Body of pancreas (tissue), 4 donors: ENCODE measurements around the gene SLC11A1. TPM values are rescaled to one million over a fixed set of nuclear protein-coding genes. Genes with fewer than 3 reads are reported as not detected.

Experiments used
- ATAC-seq: fragments of 150-250 bp; one replicate; pipeline ENCODE4 v1.9.1; 2016
- DNase-seq, 4 donors: peaks; one replicate each; pipeline ENCODE4 v3.0.0-alpha.2; 2019
- H3K27ac ChIP-seq, 4 donors: fragments of 200-600 bp; sonication (generic); 1 replicate in 3 of 4; 2 replicates in 1 of 4; pipeline versions ENCODE4 v1.5.1 to v1.6.1; 2016 to 2019; ENCODE audit warnings: mild to moderate bottlenecking in 1 of 4, mixed read lengths in 1 of 4, moderate library complexity in 1 of 4
- H3K27me3 ChIP-seq, 2 donors: fragments of 200-600 bp; sonication (generic); one replicate each; pipeline ENCODE4 v1.6.0; 2016; ENCODE audit warnings: mild to moderate bottlenecking in 1 of 2
- H3K36me3 ChIP-seq, 2 donors: fragments of 200-600 bp; sonication (generic); replicated peaks in 1 of 2; 2 replicates each; pipeline ENCODE4 v1.5.1; 2016; ENCODE audit warnings: low read depth in 2 of 2; ENCODE audit not compliant: insufficient read depth in 1 of 2
- H3K4me1 ChIP-seq: fragments of 200-600 bp; sonication (generic); one replicate; pipeline ENCODE4 v1.6.0; 2016
- H3K4me3 ChIP-seq, 2 donors: fragments of 200-600 bp; sonication (generic); 1 replicate in 1 of 2; 2 replicates in 1 of 2; pipeline ENCODE4 v1.5.1; 2016 to 2019
- H3K9me3 ChIP-seq, 3 donors: fragments of 200-600 bp; sonication (generic); 1 replicate in 2 of 3; 2 replicates in 1 of 3; pipeline ENCODE4 v1.5.1; 2016
- CTCF ChIP-seq, 7 experiments: fragments of 450-650 bp in 4 of 7; fragments of 200-600 bp in 3 of 7; sonication (generic) in 3 of 7; IDR thresholded peaks; one replicate each; pipeline ENCODE4 v1.5.1; 2016 to 2019; ENCODE audit warnings: antibody characterized with exemption in 7 of 7
- POLR2A ChIP-seq, 3 donors: fragments of 450-650 bp; IDR thresholded peaks; one replicate each; pipeline ENCODE4 v1.6.1; 2016; ENCODE audit warnings: antibody characterized with exemption in 3 of 3, mild to moderate bottlenecking in 2 of 3
- WGBS, 2 donors: methylation state at CpG; one replicate each; pipeline ENCODE4 v1.1.5; 2017; 5-methylcytosine and 5-hydroxymethylcytosine counted together
- intact Hi-C: fragments of 100-400 bp; cut with DNase I; formaldehyde crosslinking; loops from one replicate; pipeline ENCODE4 v1.15.1; 2023
- microRNA counts, 2 donors: library from miRNA; unstranded; fragments of <30 nt; microRNA quantifications; one replicate each; lab custom pipeline; 2017
- microRNA-seq, 2 donors: library from miRNA; unstranded; fragments of <30 nt; microRNA quantifications; one replicate each; pipeline ENCODE4, GENCODE V29; 2016; ENCODE audit warnings: borderline number of aligned reads in 2 of 2, borderline replicate concordance in 2 of 2
- small RNA-seq: library from RNA; depleted of rRNA; stranded (forward); fragments of <200 nt; gene quantifications from one replicate; pipeline ENCODE3, GENCODE V24; 2016
- total RNA-seq, 2 donors: library from RNA; depleted of rRNA; stranded (reverse); fragments of >200 nt; gene quantifications; one replicate each; pipeline ENCODE4 v1.1.0, GENCODE V29; 2016

SLC11A1 gene
- total RNA-seq, 2 donors from 2014 or later = 3.0 to 7.3 TPM

DNA sequence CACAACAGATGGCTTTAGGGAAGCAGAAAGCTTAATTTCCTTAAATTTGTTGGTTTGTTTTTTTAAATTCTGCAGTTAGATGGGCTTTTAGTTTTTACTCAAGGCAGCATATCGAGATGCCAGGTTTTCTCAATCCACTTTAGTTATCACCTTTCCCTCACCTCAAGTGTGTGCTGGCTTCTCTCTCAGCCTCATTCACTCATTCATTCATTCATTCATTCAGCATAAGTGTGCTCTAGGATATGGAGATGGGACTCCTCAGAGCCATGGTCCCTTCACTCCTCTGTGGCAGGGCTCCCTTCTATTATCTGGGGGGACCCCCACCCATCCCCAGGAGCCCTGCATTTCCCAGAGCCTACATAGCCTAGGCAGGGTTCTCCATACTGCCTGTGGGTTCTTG lies 55.9 kb downstream of the SLC11A1 start:
- Histone ChIP-seq H3K9me3 (no peaks in the 10 kb centered on the region), H3K4me1 (no peaks in the 10 kb centered on the region), H3K36me3 (no peaks in the 10 kb centered on the region), H3K27ac (no peak overlapping the region), H3K4me3 (no peak overlapping the region), H3K27me3 (no peaks in the 10 kb centered on the region)
- TF ChIP-seq CTCF (IDR thresholded peaks at IDR 0.05) = no peak
- TF ChIP-seq POLR2A (IDR thresholded peaks at IDR 0.05) = no peak
- DNase-seq = no peak
- intact Hi-C loops = no loop called here
- WGBS, 2 donors = 82 to 88% methylated on average over 1 of the region's 1 CpG
- no peak for ATAC-seq

DNA sequence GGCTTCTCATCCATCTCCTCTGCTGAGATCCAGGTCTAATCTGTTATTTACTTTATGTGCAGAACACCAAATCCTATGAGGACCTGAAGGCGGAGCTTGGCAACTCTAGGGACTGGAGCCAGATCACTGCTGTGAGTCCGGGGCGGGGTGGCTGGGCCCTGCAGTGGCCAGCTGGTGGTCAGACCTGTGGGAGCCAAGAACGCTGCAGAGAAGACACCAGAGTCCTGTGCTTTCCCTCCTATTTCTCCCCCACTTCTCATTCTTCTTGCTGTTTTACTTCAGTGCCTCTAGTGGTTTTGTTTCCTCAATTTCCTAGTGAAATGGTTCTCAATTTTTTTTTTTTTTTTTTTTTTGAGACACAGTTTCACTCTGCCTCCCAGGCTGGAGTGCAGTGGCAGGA lies 56.5 kb downstream of the SLC11A1 start:
- no peak overlapping the region for H3K27ac ChIP-seq
- ATAC-seq (no peak), DNase-seq (no peak)
- no peaks in the 10 kb centered on the region for H3K36me3 ChIP-seq
- H3K4me3 ChIP-seq = no peak overlapping the region
- H3K27me3 ChIP-seq = no peaks in the 10 kb centered on the region
- H3K4me1 ChIP-seq = no peaks in the 10 kb centered on the region
- TF ChIP-seq CTCF (IDR thresholded peaks at IDR 0.05) (no peak), POLR2A (IDR thresholded peaks at IDR 0.05) (no peak)
- intact Hi-C loops = no loop called here
- 75 to 77% methylated on average over 4 of the region's 4 CpGs for WGBS, 2 donors
- no peaks in the 10 kb centered on the region for H3K9me3 ChIP-seq

DNA sequence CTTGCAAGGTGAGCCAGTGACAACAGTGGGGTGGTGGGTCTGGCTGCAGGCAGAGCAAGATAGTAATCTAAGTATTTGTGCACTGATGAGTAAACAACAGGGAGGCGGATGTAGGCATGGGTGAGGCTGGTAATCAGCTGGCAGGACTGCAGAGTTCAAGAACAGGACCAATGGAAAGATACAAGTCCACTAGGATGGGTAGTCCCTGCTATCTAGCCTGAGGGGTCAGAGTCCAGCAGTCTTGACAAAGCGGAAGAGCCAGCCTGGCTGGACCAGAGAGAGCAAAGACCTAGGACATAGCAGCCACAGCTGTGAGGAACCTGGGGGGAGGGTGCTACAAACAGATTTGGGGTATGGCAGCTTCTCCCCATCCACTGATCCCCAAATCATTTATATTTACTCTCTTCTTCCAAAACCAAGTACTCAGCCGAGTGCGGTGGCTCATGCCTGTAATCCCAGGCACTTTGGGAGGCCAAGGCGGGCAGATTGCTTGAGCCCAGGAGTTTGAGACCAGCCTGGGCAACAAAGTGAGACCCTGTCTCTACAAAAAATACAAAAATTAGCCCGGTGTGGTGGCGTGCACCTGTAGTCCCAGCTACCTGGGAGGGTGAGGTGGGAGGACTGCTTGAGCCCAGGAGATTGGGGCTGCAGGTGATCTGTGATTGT lies 62.8 kb downstream of the SLC11A1 start:
- 90% methylated on average over 4 to 7 of the region's 7 CpGs for WGBS, 2 donors
- Histone ChIP-seq H3K27me3 (no peaks in the 10 kb centered on the region), H3K9me3 (no peaks in the 10 kb centered on the region), H3K27ac (no peak overlapping the region), H3K36me3 (peaks cover 9 to 11% of the 10 kb centered on the region in 2 donors), H3K4me3 (no peak overlapping the region), H3K4me1 (peaks cover 7% of the 10 kb centered on the region)
- TF ChIP-seq POLR2A (IDR thresholded peaks at IDR 0.05) = no peak
- no peak for TF ChIP-seq CTCF (IDR thresholded peaks at IDR 0.05)
- ATAC-seq (no peak), DNase-seq (no peak)
- intact Hi-C loops = no loop called here

GRCh38 chr2:218445602-218446001 lies 63.5 kb downstream of the SLC11A1 start:
- Histone ChIP-seq H3K27me3 (no peaks in the 10 kb centered on the region), H3K4me1 (peaks cover 7% of the 10 kb centered on the region), H3K36me3 (peaks cover 9 to 11% of the 10 kb centered on the region in 2 donors), H3K27ac (no peak overlapping the region), H3K4me3 (no peak overlapping the region), H3K9me3 (no peaks in the 10 kb centered on the region)
- TF ChIP-seq POLR2A (IDR thresholded peaks at IDR 0.05) (no peak), CTCF (IDR thresholded peaks at IDR 0.05) (no peak)
- DNase-seq (no peak), ATAC-seq (no peak)
- intact Hi-C loops = no loop called here

MicroRNAs encoded within 50 kb of the gene (microRNA counts, 767-probe panel; counts per million panel counts)
- 6,745 to 11,044 counts per million in 2 donors for microRNA hsa-miR-26b-5p (lab: Ali Mortazavi, UCI)

Small RNA genes within 50 kb of the gene (microRNA-seq; reads per million reads assigned to microRNA genes)
- gene MIR26B (43,894 to 46,070 reads per million in 2 donors), gene MIR6810 (0.90 to 0.93 reads per million in 2 donors)

Small RNA genes within 50 kb of the gene (small RNA-seq; reads per million reads assigned to genes)
- 101 reads per million, percentile 96 among the genes with 10 or more reads in this experiment for gene MIR26B
- not detected for gene MIR6810

Other genes starting within 250 kb of the SLC11A1 start
- not detected for gene CXCR1, start 215.3 kb upstream of the SLC11A1 start, total RNA-seq
- gene ARPC2, start 165.1 kb upstream of the SLC11A1 start, total RNA-seq = 10 to 100 TPM; 68.6 to 96.2 TPM
- 10 to 100 TPM in 1 of 2 donors, 1 to 10 TPM in 1; 3.1 to 90.3 TPM for gene GPBAR1, start 121.3 kb upstream of the SLC11A1 start, total RNA-seq
- 100 to 1,000 TPM in 1 of 2 donors, 10 to 100 TPM in 1; 61.5 to 114 TPM for gene AAMP, start 112.1 kb upstream of the SLC11A1 start, total RNA-seq
- 10 to 100 TPM; 17.1 to 21.3 TPM for gene PNKD, start 111.8 kb upstream of the SLC11A1 start, total RNA-seq
- 100 to 1,000 TPM; 125 to 148 TPM for gene TMBIM1, start 89.8 kb upstream of the SLC11A1 start, total RNA-seq
- under 1 TPM; 0.33 to 0.52 TPM for gene CATIP, start 25.4 kb upstream of the SLC11A1 start, total RNA-seq
- gene CTDSP1, start 17.6 kb downstream of the SLC11A1 start, total RNA-seq = 10 to 100 TPM; 67.2 to 98.9 TPM
- 10 to 100 TPM; 15.3 to 15.8 TPM for gene VIL1, start 36.9 kb downstream of the SLC11A1 start, total RNA-seq
- 10 to 100 TPM in 1 of 2 donors, 1 to 10 TPM in 1; 6.0 to 14.5 TPM for gene USP37, start 186.1 kb downstream of the SLC11A1 start, total RNA-seq
- gene CNOT9, start 186.6 kb downstream of the SLC11A1 start, total RNA-seq = 10 to 100 TPM; 12.9 to 17.6 TPM
- under 1 TPM in 1 of 2 donors, not detected in 1; 0.52 TPM for gene PLCD4, start 225.6 kb downstream of the SLC11A1 start, total RNA-seq